ENCODE measurements around the gene PPIL4. TPM values are rescaled to one million over a fixed set of nuclear protein-coding genes. Genes with fewer than 3 reads are reported as not detected.

Gene PPIL4
- polyA plus RNA-seq, 1 donor, result 26.8 TPM

- DNase-seq, result no peak
Observed at GRCh38 chr6:149457316-149457884, 88.4 kb downstream of the PPIL4 start.

GRCh38 chr6:149456311-149457021 is 89.4 kb downstream of the PPIL4 start:
- no peak for DNase-seq

- no peak for DNase-seq
Observed at GRCh38 chr6:149455031-149455732, 90.7 kb downstream of the PPIL4 start.

Other genes with a start within 250 kb of the PPIL4 start
- 57.7 TPM for gene TAB2, start 228.3 kb downstream of the PPIL4 start, polyA plus RNA-seq (ENCODE audit: insufficient read length)
- gene SUMO4, start 145.8 kb downstream of the PPIL4 start, polyA plus RNA-seq (ENCODE audit: insufficient read length), result 0.52 TPM
- gene ZC3H12D, start 61.0 kb downstream of the PPIL4 start, polyA plus RNA-seq (ENCODE audit: insufficient read length), result 0.46 TPM
- 45.7 TPM for gene GINM1, start 20.3 kb upstream of the PPIL4 start, polyA plus RNA-seq (ENCODE audit: insufficient read length)
- 21.1 TPM for gene KATNA1, start 102.7 kb upstream of the PPIL4 start, polyA plus RNA-seq (ENCODE audit: insufficient read length)
- gene LATS1, start 172.1 kb upstream of the PPIL4 start, polyA plus RNA-seq (ENCODE audit: insufficient read length), result 19.4 TPM
- gene NUP43, start 200.5 kb upstream of the PPIL4 start, polyA plus RNA-seq (ENCODE audit: insufficient read length), result 20.0 TPM
- gene PCMT1, start 203.7 kb upstream of the PPIL4 start, polyA plus RNA-seq (ENCODE audit: insufficient read length), result 62.8 TPM